Stimulated activated CD4-positive, alpha-beta T cell treated with anti-CD3 and anti-CD28 coated beads, Interleukin-12 subunit alpha, Interleukin-12 subunit beta, amount 100 ng/mL, for 24 hours (primary cell): ENCODE measurements around the gene PPP5C.
"Not testable (repeated sequence)": the region's sequence is repeated elsewhere in the genome, so short reads cannot be mapped to it uniquely, and the experiment has no call there.

ENCODE experiments used
- DNase-seq, 2 experiments: peaks; one replicate each; pipeline ENCODE4 v3.0.0-alpha.2; 2020; ENCODE audit warnings: low read depth in 2 of 2

PPP5C gene

GRCh38 chr19:46429999-46430398 lies 83.1 kb downstream of the PPP5C start:
- DNase-seq: no peak

- DNase-seq: no peak
Observed at GRCh38 chr19:46431824-46432223, 84.9 kb downstream of the PPP5C start.

- DNase-seq: not testable (repeated sequence)
Observed at GRCh38 chr19:46433470-46433869, 86.6 kb downstream of the PPP5C start.

GRCh38 chr19:46435009-46435408 lies 88.1 kb downstream of the PPP5C start:
- DNase-seq: no peak

GRCh38 chr19:46435689-46436088 lies 88.8 kb downstream of the PPP5C start:
- not testable (repeated sequence) for DNase-seq
